Tongue (tissue), 2 donors: Measurements from ENCODE around the gene PDE11A. TPM values are rescaled to one million over a fixed set of nuclear protein-coding genes. Genes with fewer than 3 reads are reported as not detected.

Source experiments
- DNase-seq: peaks from one replicate; pipeline ENCODE4 v3.0.0-alpha.2; 2015
- total RNA-seq: library from RNA; depleted of rRNA; stranded (reverse); fragments of >200 nt; gene quantifications from one replicate; pipeline ENCODE4 v1.2.3, GENCODE V29; 2014

PDE11A gene
- total RNA-seq, 1 donor from 2014 or later, result 0.51 TPM

DNA sequence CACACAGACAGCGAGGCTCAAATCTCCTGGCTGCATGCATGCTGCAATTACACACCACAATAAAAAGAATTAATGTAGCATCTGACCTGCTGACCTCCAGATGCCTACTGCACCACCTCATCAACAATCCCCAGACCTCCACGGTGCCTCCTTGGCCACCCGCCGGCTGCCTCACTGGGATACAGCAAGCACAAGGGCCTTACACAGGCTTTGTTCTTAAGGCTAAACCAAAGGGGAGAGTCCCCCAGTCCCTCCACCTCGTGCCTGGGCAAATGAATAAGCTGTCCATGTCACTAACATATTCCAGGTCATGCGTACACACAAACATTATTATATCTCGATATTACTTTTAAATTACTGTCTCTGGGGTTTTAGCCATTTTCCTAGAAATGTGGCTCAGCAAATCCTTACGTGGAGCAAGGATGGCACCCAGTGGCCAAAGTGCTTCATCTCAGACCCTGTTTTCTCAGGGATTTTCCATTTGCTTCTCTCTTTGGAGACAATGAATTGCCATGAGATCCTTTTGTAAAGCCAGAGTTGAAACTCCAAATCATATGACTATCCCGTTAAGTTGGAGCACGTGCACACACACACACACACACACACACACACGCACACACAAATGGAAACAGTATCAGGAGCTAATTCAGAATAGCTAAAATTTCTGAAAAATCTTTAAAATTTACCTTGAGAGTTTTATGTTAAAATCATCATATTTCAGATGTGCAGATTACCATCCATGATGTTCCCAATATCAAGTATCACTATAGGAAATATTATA is 313.8 kb downstream of the PDE11A start:
- DNase-seq, result peak; percentile 88

DNA sequence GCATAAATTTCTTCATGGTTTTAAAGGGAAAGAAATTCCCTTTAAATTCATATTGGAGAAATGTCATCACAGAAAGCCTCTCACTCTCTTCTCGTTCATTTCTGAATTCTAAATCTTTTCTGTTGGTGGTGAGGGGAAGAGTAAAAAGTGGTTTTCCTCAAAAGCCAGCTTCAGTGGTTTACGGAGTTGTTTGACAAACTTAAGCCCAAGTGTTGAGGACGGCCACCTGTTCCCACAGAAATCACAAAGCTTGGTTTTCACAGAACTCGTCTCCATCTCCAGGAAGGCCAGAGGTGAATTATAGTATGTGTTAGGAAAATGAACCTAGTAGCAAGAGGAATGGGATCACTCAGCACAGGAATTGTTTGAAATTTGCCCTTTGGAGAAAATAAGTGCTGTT is 316.2 kb downstream of the PDE11A start:
- DNase-seq, result no peak

DNA sequence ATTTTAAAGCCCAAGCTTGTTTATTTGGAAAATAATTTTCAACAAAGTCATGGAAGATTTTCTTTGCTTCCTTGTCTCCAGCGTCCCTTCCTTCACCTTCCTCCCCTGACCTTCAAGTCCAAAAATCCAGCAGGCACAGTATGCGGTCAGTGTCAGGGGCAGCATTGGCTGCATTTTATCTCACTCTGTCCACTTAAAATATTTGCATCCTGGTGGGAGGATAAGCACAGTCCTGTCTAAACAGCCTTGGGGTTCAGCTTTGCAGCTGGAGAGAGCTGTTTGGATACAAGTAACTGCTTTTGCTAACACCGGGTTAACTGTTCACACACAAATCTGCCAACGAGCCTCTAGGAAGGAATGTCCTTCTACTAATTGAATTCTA is 318.1 kb downstream of the PDE11A start:
- no peak for DNase-seq

DNA sequence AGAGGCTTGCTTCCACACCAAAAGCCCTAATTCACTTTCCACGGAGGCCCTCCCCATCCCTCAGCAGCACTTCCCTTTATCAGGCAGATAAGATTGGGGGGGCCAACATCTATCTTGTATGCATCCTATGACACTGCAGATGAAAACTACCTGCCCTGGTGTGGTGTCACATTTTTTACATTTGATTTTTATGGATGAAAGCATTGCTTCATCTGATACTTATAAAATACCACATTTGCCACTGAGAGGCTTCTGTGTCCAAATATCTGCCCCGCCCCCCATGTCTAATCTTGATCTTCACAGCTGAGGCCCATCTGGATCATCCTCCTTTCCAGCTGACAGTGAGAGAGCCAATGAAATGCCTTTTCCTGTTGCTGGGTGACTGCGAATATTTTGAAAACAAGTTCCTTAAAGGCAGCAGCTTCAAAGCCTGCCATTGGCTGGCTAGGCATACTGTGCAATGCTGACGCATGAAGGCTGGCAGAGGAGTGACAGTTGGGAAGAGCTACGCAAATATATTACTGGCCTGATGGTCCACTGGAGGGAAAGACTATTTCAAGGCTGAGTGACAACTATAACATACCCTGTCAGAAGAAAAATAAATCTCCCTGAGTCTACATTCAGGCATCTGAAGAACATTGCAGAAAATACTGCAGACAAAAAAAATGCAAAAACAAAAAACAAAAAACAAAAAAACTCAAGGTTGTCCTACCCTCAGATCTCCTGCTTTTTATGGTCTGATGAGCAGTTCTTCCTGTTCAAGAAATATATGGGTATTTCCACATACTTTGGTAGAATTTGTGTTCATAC is 318.7 kb downstream of the PDE11A start:
- peak; percentile 98 for DNase-seq

DNA sequence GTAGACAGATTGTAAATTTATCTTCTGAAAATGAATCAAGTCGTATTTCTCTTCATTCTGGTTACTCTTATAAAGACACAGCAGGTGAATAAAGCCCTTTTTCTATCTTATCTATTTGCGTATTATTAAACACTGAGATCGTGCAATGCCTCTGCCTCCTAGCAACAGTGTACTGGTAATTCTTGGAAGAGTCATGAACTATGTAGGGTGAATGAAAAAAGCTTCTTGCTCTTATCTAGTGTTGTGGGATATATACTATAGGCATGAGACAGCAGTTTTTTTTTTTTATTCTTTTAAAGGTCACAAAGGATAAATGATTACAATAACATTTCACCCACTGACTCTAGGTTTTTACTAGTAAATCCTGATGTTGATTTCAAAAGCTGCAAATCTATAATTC is 324.2 kb downstream of the PDE11A start:
- no peak for DNase-seq

DNA sequence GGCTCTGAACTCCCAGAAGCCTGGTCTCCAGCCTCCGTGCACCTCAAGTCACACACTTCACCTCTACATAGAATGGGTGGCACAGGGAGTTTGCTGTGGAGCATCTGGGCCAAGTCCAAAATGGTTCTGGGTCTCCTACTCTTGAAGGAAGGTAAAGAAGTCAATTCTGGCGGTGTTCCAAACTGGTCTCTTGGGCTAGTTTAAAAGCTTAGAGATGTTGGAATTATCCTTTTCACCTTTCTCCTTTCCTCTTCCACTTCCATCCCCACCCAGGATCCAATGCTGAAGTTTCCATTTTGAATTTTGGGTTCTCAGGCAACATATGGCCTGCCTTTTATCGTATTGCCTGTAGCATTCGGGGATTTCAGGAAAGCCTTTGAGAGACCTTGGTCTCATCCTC is 325.2 kb downstream of the PDE11A start:
- DNase-seq, result no peak

DNA sequence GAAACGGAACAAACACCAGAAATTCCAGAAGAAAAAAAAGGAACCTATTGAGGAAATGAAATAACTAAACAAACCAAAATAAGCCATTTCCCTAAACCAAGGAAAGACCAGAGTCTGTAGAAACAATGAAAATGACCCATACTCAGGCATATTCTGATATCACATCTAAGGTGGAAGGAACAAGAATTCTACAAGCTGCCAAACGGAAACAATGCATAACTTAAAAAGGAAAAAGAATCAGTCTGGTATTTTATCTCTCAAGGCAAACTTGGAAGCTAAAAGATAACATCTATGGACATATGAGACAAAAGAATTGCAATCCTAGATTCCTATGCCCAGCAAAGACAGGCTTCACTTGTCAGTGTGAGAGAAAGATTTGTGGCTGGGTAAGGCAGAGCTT is 326.2 kb downstream of the PDE11A start:
- DNase-seq, result no peak

DNA sequence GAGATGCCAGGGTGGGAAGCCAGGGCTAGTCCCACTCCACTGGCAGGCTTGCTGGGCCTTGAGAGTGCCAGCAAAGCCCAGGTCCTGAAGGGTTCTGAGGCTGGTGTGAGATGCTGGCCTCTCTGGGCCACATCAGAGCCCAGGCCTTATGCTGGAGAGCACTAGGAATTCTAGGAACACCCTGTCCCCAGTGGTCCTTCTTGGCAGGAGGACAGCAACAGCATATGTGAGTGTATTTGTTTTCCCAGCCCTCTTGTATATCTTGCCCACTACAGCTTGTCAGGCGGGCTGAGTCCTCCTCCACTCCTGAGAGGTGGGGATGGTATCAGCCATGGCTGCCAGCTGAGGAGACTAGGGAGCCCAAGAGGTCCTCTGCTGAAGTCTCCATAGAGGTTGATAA is 327.0 kb downstream of the PDE11A start:
- DNase-seq, result no peak

DNA sequence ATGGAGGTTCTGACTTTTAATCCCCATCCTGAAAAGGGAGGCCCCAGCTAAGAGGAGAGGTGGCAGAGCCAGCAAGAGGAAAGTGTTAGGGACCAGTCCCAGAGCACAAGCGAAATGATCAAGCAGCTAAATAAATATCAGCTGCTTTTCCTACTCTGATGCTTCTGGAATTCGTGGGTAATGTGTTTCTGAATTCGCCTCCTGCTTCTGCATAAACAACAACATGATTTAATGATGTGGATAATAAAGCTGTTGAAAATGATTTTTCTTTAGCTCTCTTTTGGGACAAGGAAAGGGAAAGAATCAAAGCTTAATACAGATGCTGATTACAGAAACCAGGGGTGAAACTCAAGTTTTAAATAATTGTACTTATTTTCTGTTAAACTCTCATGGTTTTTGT is 329.7 kb downstream of the PDE11A start:
- DNase-seq, result no peak

DNA sequence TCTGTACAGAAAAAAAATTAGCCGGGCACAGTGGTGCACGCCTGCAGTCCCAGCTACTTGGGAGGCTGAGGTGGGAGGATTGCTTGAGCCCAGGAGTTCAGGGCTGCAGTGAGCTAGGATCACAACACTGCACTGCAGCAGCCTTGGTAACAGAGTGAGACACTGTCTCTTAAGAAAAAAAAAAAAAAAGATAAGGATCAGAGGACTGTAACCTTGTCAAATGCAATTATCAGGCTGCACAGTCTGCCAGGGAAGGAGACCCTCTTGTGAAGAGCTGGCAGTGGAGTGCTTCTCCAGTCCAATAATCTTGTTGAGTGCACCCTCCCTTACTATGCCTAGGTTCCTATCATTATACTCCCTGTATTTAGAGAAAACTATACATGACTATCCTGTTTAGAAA is 330.7 kb downstream of the PDE11A start:
- DNase-seq, result no peak

DNA sequence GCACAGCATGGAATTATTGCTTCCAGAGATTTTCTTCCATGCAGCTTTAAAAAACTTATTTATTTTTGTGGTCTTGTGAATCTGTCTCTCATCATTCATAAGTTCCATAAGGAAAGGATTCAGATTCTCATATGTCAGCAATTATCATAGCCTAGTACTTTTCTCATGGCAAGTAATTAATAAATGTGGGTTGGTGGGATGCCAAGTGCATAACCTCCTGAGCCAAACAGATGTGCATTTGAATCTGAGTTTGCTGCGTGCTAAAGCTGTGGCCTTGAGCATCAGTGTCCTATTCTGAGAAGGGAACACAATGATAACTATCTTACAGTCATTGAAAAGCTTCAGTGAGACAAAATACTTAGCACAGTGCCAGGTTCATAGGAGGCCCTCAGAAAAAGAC is 331.9 kb downstream of the PDE11A start:
- DNase-seq, result peak; percentile 87

DNA sequence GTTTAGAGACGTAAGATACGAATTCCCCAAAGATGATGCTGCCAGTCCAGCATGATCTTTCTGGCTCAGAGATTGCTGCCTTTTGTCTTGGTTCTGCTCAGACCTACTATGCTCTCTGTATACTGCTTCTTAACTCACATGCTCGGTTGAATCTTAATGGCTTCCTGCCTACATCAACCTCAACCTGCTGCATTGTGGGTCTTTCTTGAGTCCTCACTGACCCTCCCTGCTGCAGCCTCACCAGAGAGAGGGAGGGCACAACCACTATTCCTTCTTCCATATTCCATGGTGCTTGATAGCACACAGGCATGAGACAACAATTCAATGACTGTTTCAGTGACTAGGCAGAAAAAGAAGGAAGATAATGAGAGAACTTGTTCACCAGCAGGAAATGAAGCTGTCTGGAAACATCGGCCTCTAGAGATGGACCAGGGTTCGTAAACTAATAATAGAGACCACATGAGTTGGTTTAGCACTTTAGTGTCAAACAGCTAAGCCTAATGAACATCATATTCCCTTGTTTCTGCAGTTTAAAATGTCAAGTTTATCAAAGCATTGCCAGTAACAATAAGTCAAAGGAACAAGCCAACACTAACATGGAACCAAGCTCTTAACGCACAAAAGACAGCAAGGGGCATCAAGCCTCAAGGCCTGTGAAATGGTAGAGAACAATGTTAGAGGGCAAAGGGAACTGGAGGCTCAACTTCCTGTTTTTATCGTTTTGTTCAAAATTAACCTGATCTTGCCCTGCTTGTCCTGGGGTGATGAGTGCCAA is 333.9 kb downstream of the PDE11A start:
- no peak for DNase-seq

DNA sequence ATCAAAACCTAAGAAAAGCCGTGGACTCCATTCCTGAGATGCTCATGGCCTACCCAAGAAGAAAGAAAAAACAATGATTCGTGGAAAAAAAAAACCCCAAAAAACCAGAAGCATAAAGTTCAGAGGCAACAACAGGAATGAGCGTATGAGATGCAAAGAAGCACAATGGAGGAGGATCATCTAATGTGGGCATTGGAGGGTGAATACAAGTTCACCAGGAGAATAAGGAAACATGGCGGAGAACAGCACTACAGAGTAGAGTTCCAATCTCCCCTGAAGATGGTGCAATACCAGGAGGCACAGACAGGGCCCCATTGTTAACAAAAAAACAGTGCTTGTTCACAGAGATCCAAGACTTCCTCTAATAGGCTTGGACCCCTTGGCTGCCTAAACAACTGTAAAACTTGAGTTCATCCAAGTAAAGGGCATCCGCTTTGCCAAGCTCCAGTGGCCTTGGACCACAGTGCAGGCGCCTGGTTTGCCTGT is 337.2 kb downstream of the PDE11A start:
- DNase-seq, result no peak

DNA sequence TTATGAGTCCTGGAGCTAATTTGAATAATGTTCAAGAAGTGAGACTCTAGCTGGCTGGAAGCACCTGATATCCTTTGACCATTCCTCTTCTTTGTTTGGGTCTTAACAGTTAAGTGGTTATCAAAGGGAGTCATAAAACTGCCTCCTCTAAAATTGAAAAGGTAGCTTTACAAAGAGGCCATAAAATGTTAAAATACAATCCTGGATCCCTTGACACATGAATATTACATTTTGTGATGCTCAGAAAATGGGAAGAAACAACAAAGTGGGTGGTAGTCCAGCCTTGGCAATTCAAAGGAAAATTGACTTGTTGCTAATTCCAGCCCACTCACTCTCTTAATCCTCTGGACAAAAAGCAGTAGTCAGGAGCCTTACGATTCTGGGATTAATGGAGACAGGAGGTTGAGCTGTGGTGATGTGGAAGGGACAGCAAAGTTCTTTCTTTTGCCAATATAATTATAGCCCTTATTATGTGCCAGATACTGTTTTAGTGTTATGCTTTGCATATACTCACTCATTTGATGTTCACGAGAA is 339.2 kb downstream of the PDE11A start:
- no peak for DNase-seq

DNA sequence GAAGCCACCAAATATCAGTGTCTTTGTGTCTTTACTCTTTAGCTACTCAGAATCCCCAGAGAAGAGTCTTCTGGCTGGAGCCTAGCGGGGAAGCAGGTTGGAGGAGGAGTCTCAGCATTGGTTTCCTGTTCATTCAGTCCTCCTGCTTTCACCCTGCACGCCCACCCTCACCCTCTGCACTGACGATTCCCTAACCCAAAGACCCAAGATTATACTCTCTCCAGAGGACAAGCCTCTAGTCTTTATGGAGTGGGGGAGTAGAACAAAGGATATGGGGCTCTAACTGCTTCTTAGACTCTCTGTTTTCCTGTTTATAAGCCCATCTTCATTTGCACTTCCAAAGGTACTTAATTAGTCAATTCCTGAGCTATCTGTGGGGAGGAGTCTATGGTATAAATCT is 341.2 kb downstream of the PDE11A start:
- DNase-seq, result no peak

DNA sequence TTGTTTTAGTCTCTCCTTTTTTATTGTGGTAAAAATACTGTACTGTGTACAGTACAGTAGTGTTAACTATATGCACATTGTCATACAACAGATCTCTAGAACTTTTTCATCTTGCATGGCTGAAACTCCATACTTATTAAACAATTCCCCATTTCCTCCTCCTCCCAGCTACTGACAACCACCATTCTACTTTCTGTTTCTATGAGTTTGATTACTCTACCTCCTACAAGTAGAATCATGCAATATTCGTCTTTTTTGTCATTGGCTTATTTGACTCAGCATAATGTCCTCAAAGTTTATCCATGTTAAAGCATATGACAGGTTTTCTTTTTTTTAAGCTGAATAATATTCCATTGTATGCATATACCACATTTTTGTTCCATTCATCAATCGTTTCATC is 341.8 kb downstream of the PDE11A start:
- DNase-seq, result no peak

DNA sequence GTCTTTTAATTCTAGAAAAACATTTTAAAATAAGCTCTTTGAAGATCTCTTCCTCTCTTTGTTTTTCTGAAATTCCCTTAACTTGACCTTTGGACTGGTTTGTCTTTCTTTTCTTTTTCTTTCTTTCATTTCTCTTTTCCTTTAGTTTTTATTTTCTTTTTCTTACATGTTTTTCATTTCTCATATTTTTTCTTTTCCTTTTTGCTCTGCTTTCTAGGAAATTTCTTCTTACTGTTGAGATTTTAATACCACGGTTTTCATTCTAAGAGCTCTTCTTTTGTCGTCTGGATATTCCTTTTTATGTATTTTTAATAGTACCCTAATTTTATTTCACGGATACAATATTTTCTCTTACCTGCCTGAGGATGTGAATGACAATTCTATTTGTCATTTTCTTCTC is 342.2 kb downstream of the PDE11A start:
- no peak for DNase-seq

DNA sequence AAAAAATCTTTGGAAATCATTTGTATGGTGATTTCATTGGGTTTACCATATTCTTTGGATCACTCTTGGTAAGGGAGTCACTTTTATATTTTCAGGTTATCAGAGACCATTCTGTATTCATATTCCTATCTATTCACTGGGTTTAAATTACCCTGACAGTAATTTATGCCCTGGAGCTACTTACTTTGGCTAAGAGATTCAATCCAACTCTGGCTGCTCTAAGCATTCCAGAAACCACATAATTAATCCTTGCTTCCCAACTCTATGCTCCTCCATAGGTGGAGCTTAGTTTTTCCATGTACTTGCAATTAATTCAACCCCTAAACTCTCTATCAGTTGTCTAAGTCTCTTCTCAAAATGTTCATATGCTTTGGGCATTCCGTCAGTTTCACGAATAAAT is 343.7 kb downstream of the PDE11A start:
- DNase-seq, result no peak

DNA sequence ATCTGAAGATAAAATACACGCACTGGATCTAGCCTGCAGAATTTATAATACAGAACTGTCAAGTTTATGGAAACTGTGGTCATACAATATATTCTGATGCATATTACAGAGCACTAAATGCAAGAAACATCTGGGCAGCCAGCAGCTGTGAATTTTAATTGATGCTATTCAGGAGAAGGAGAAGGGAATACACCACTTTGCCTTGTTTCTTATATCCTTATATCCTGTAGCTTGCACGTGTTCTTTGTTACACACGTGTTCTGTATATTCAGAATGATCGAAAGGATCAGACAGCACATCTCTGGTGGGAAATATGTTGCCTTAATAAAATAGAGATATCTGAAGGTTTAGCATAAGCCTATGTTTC is 344.2 kb downstream of the PDE11A start:
- DNase-seq, result peak; percentile 66

DNA sequence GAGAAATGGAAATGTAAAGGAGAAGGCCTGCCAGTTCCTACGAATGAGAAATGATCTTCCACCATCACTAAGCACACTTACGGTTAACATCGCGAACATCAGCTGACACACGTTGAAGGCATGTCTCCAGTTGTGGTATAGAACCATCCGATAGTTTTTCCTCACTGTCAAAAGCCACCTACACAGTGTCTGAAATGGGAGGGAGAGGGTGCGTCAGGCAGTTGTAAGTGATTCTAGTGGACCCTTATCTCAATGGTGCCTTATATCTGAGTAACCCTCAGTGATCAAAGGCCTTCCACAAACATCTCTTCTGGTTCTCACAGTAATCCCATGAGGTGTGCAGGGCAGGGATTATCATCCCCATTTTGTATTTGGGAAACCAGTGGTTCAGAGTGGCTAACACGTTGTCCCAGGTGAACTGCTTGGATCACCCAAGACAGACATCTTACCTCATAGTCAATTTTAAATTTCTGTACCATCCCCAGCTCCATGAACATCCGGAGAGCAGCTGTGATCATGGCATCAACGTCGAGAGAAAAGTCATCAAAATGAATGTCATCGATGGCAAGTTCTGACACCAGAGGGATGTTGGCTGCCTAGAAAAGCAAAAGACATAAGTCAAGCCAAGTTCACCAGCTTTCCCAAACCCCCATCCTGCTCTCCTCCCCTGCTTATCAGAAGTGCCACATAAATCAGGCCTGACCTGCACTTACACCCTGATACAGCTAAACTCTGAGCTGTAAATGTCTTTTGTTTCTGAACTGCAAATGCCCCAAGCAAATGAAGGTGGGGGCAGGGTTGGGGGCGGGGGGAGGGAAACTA is 344.8 kb downstream of the PDE11A start:
- no peak for DNase-seq

DNA sequence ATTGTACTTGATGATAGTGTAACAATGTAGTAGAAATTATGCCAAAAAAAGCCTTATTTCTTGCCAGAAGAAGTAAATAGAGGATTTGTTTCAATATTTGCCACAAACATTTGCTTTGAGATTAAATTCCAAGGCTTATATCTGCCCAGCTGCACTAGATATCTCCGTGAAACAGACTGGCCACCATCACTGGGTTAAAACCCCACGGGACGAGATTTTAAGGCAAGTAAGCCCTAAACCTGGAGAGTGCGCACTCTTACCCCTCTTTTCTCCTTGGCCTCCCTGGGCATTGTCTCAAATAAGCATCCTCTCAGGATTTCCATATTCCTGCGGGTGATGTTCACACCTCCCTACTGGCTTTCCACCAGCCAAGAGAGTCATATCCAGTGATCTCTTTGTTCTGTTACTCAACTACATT is 345.6 kb downstream of the PDE11A start:
- peak; percentile 56 for DNase-seq
